ENCODE data around the gene LMAN2. TPM values are rescaled to one million over a fixed set of nuclear protein-coding genes. Genes with fewer than 3 reads are reported as not detected.

LMAN2 gene
- total RNA-seq, 3 donors from 2014 or later = 91.9 to 150 (median 139) TPM

GRCh38 chr5:177354711-177355110 is 3.2 kb upstream of the LMAN2 start:
- no peak for TF ChIP-seq CTCF (IDR thresholded peaks at IDR 0.05)
- Histone ChIP-seq H3K4me3 (no peak overlapping the region), H3K4me1 (ENCODE audit: low read depth) (peaks cover 35% of the 10 kb centered on the region), H3K9me3 (no peaks in the 10 kb centered on the region), H3K36me3 (ENCODE audit: low read depth) (peaks cover 5% of the 10 kb centered on the region)
- ATAC-seq (no peak), DNase-seq (no peak)
- intact Hi-C loops (cut with DNase I, micrococcal nuclease) = no loop called here

- Histone ChIP-seq H3K4me3 (no peak overlapping the region), H3K36me3 (ENCODE audit: low read depth) (peaks cover 5% of the 10 kb centered on the region), H3K9me3 (no peaks in the 10 kb centered on the region), H3K4me1 (ENCODE audit: low read depth) (peaks cover 40% of the 10 kb centered on the region)
- no peak for ATAC-seq
- TF ChIP-seq CTCF (IDR thresholded peaks at IDR 0.05) = no peak
- no peak for DNase-seq
- intact Hi-C loops (cut with DNase I, micrococcal nuclease) = no loop called here
These were observed 2.8 kb upstream of the LMAN2 start for GRCh38 chr5:177354256-177354655.

- no peak overlapping the region for H3K4me3 ChIP-seq
- no peak for DNase-seq
- intact Hi-C loops (cut with DNase I, micrococcal nuclease) = no loop called here
- H3K36me3 ChIP-seq (ENCODE audit: low read depth) = peaks cover 5% of the 10 kb centered on the region
- H3K4me1 ChIP-seq (ENCODE audit: low read depth) = peaks cover 37% of the 10 kb centered on the region
- H3K9me3 ChIP-seq = no peaks in the 10 kb centered on the region
- ATAC-seq = no peak
- no peak for TF ChIP-seq CTCF (IDR thresholded peaks at IDR 0.05)
These were observed 1.6 kb upstream of the LMAN2 start for GRCh38 chr5:177353093-177353492.

GRCh38 chr5:177350776-177351391 is 584 bp downstream of the LMAN2 start:
- Histone ChIP-seq H3K36me3 (ENCODE audit: low read depth) (peaks cover 5% of the 10 kb centered on the region), H3K4me1 (ENCODE audit: low read depth) (peaks cover 27% of the 10 kb centered on the region), H3K9me3 (no peaks in the 10 kb centered on the region), H3K4me3 (peak overlapping the region; percentile 60)
- no peak for TF ChIP-seq CTCF (IDR thresholded peaks at IDR 0.05)
- intact Hi-C loops (cut with DNase I, micrococcal nuclease) = no loop called here
- ATAC-seq (no peak), DNase-seq (no peak)

GRCh38 chr5:177349762-177350161 is 1.7 kb downstream of the LMAN2 start:
- Histone ChIP-seq H3K36me3 (ENCODE audit: low read depth) (peaks cover 5% of the 10 kb centered on the region), H3K9me3 (no peaks in the 10 kb centered on the region), H3K4me1 (ENCODE audit: low read depth) (peaks cover 27% of the 10 kb centered on the region), H3K4me3 (no peak overlapping the region)
- intact Hi-C loops (cut with DNase I, micrococcal nuclease) = no loop called here
- DNase-seq = peak in 1 of 3 donors; percentile 7
- TF ChIP-seq CTCF (IDR thresholded peaks at IDR 0.05) = no peak
- ATAC-seq = no peak

- intact Hi-C loops (cut with DNase I, micrococcal nuclease) = no loop called here
- H3K36me3 ChIP-seq (ENCODE audit: low read depth) = peaks cover 5% of the 10 kb centered on the region
- H3K9me3 ChIP-seq = no peaks in the 10 kb centered on the region
- DNase-seq (no peak), ATAC-seq (no peak)
- TF ChIP-seq CTCF (IDR thresholded peaks at IDR 0.05) = no peak
- no peak overlapping the region for H3K4me3 ChIP-seq
- peaks cover 27% of the 10 kb centered on the region for H3K4me1 ChIP-seq (ENCODE audit: low read depth)
These were observed 2.2 kb downstream of the LMAN2 start for GRCh38 chr5:177349362-177349647.
